K562 (cell line): ENCODE data around the gene GLTP. TPM values are rescaled to one million over a fixed set of nuclear protein-coding genes. Genes with fewer than 3 reads are reported as not detected.

Experiments used
- ATAC-seq: fragments of 200-7000 bp; cut with Tn5 transposase; 3 replicates; pipeline ENCODE4 v1.9.1; 2020; ENCODE audit warnings: moderate library complexity
- BruUV-seq: library from RNA; stranded (reverse); fragments of 400-500 nt; replicated peaks from 2 replicates; lab custom pipeline; 2021; lab: Mats Ljungman, UMichigan
- CTCF ChIA-PET: fragments of 300-600 bp; formaldehyde crosslinking; extraction: SDS; loops from one replicate; lab custom pipeline; 2021; ENCODE audit warnings: low intra/inter-chr PET ratio; lab: Yijun Ruan, JAX
- POLR2A ChIA-PET: fragments of 300-600, 350-650 bp; sonication (Branson Sonifier 250); formaldehyde crosslinking; extraction: SDS; loops from one replicate; lab custom pipeline; 2021; ENCODE audit warnings: antibody characterized with exemption, inconsistent platforms; lab: Yijun Ruan, JAX
- DNase-seq, 4 experiments: peaks; one replicate each; pipeline versions ENCODE4 v3.0.0 to v3.0.0-alpha.2; 2011 to 2018; ENCODE audit warnings: low spot score in 3 of 4, mixed read lengths in 3 of 4; ENCODE audit errors: extremely low read depth in 1 of 4
- FAIRE-seq: peaks from 2 replicates; lab custom pipeline; 2011; peaks lifted over from hg19 to GRCh38; lab: Jason Lieb, UNC
- H2AFZ ChIP-seq: 2 replicates; pipeline ENCODE4 v1.6.0; 2011; ENCODE audit warnings: low read depth, low read length, control low read depth, inconsistent platforms
- H3K27ac ChIP-seq: fragments of 200-600 bp; 3 replicates; pipeline ENCODE4 v1.8.0; 2011; ENCODE audit warnings: low read depth, mild to moderate bottlenecking, control low read depth, inconsistent platforms, low read length, moderate library complexity, mixed read lengths; ENCODE audit errors: extremely low read depth
- H3K27me3 ChIP-seq, 2 experiments: fragments of 300-600 bp in 1 of 2; 2 replicates in 1 of 2; 3 replicates in 1 of 2; pipeline versions ENCODE4 v1.6.0 to v1.8.0; 2011; ENCODE audit warnings: inconsistent platforms in 2 of 2, low read length in 2 of 2, mild to moderate bottlenecking in 1 of 2, mixed read lengths in 1 of 2, moderate library complexity in 1 of 2; ENCODE audit not compliant: control insufficient read depth in 2 of 2, insufficient read depth in 2 of 2
- H3K36me3 ChIP-seq: fragments of 300-600 bp; 3 replicates; pipeline ENCODE4 v1.8.0; 2011; ENCODE audit warnings: mild to moderate bottlenecking, low read length, inconsistent platforms; ENCODE audit not compliant: control insufficient read depth, insufficient read depth
- H3K4me1 ChIP-seq, 2 experiments: fragments of 200-600 bp in 1 of 2; replicated peaks in 1 of 2; 2 replicates in 1 of 2; 3 replicates in 1 of 2; pipeline versions ENCODE4 v1.5.1 to v1.8.0; 2011; ENCODE audit warnings: inconsistent platforms in 2 of 2, low read length in 2 of 2, mild to moderate bottlenecking in 1 of 2, mixed read lengths in 1 of 2, moderate library complexity in 1 of 2; ENCODE audit not compliant: control insufficient read depth in 2 of 2, insufficient read depth in 2 of 2
- H3K4me2 ChIP-seq: 2 replicates; pipeline ENCODE4 v1.6.1; 2011; ENCODE audit warnings: low read length, control low read depth, inconsistent platforms, mixed read lengths; ENCODE audit not compliant: insufficient read depth
- H3K4me3 ChIP-seq: fragments of 200-600 bp; sonication (generic), shearing (Covaris generic); 2 replicates; pipeline ENCODE4 v1.5.1; 2016; ENCODE audit warnings: control low read depth, inconsistent platforms
- H3K79me2 ChIP-seq: fragments of 200-600 bp; 3 replicates; pipeline ENCODE4 v1.8.0; 2011; ENCODE audit warnings: low read length, inconsistent platforms; ENCODE audit not compliant: control insufficient read depth, insufficient read depth
- H3K9ac ChIP-seq, 2 experiments: 2 replicates each; pipeline versions ENCODE4 v1.6.0 to v1.6.1; 2011; ENCODE audit warnings: low read depth in 2 of 2, low read length in 2 of 2, control low read depth in 1 of 2, inconsistent platforms in 1 of 2, mild to moderate bottlenecking in 1 of 2, mixed read lengths in 1 of 2; ENCODE audit not compliant: insufficient read depth in 1 of 2
- H3K9me1 ChIP-seq: one replicate; pipeline ENCODE4 v1.6.0; 2011; ENCODE audit warnings: inconsistent platforms, mild to moderate bottlenecking, low read length, moderate library complexity; ENCODE audit not compliant: control insufficient read depth, insufficient read depth
- H3K9me3 ChIP-seq: replicated peaks from 2 replicates; pipeline ENCODE4 v1.5.1; 2011; ENCODE audit warnings: low read depth, low read length, inconsistent platforms; ENCODE audit not compliant: control insufficient read depth, insufficient read depth
- H4K20me1 ChIP-seq: replicated peaks from 2 replicates; pipeline ENCODE4 v1.6.1; 2011; ENCODE audit warnings: low read length, inconsistent platforms, mixed read lengths; ENCODE audit not compliant: control insufficient read depth, insufficient read depth
- FOXK2 ChIP-seq, 2 experiments: fragments of 450-650 bp; IDR thresholded peaks in 1 of 2; conservative IDR thresholded peaks in 1 of 2; 2 replicates each; pipeline ENCODE4 v1.6.1; 2016; ENCODE audit warnings: low read depth in 2 of 2, mild to moderate bottlenecking in 1 of 2
- SIX5 ChIP-seq, 2 experiments: IDR thresholded peaks; 2 replicates each; pipeline ENCODE4 v1.6.1; 2011; ENCODE audit warnings: low read length in 2 of 2, borderline replicate concordance in 1 of 2, low read depth in 1 of 2, mild to moderate bottlenecking in 1 of 2, moderate library complexity in 1 of 2; ENCODE audit not compliant: insufficient read depth in 1 of 2
- SMC3 ChIP-seq: conservative IDR thresholded peaks from 2 replicates; pipeline ENCODE4 v1.6.1; 2011; ENCODE audit warnings: low read depth, low read length, improper control_type of control experiment; ENCODE audit not compliant: insufficient read depth
- ZNF253 ChIP-seq: fragments of 250-450 bp; sonication (Bioruptor Pico); conservative IDR thresholded peaks from 2 replicates; pipeline ENCODE4 v1.6.1; 2021; ENCODE audit warnings: mild to moderate bottlenecking
- WGBS: fragments of 100-300 bp; shearing (Covaris generic); methylation state at CpG from one replicate; pipeline ENCODE4 v1.1.6; 2016; ENCODE audit warnings: low coverage, mixed read lengths; ENCODE audit not compliant: insufficient coverage; ENCODE audit errors: missing lambda C conversion rate; 5-methylcytosine and 5-hydroxymethylcytosine counted together
- in situ Hi-C: fragments of 300-500 bp; cut with MboI; formaldehyde crosslinking; loops from 4 replicates; pipeline ENCODE4 v1.15.0; 2018; ENCODE audit warnings: inconsistent platforms, mixed read lengths
- intact Hi-C: fragments of 100-400 bp; cut with micrococcal nuclease; formaldehyde crosslinking; loops from 2 replicates; pipeline ENCODE4 v1.14.2; 2022
- polyA plus RNA-seq, 8 experiments: library from polyadenylated mRNA; depleted of rRNA in 4 of 8; stranded (reverse) in 5 of 8; unstranded in 3 of 8; fragments of >200 nt; fragmentation: Nextera tagmentation in 2 of 8; fragmentation: Illumina TruSeq in 1 of 8; extraction: Ambion mirVana in 2 of 8; extraction: Trizol in 1 of 8; gene quantifications; 2 replicates each; pipeline versions ENCODE4 v1.2.1 to v1.2.3, GENCODE V29; 2011 to 2014; ENCODE audit warnings: inconsistent platforms in 1 of 8, missing spikeins in 1 of 8
- total RNA-seq, 7 experiments: library from RNA; depleted of rRNA in 6 of 7; stranded (reverse); fragments of >200 nt in 6 of 7; fragmentation: Illumina TruSeq in 2 of 7; extraction: Trizol in 2 of 7; gene quantifications; 2 replicates each; pipeline versions ENCODE4 v1.2.1 to v1.2.3, GENCODE V29; 2011 to 2021; ENCODE audit warnings: low replicate concordance in 1 of 7
- TF ChIP-seq, protein P1 (sequence below), 2 experiments: fragments of 450-650 bp; IDR thresholded peaks; 2 replicates each; pipeline ENCODE4 v1.6.1; 2016
- TF ChIP-seq, protein P2 (sequence below), 2 experiments: IDR thresholded peaks; 2 replicates each; pipeline ENCODE4 v1.6.1; 2012; ENCODE audit warnings: improper control_type of control experiment in 2 of 2, low read depth in 2 of 2, low read length in 2 of 2, borderline replicate concordance in 1 of 2
- TF ChIP-seq, protein P3 (sequence below): fragments of 450-650 bp; IDR thresholded peaks from 2 replicates; pipeline ENCODE4 v1.6.1; 2018; ENCODE audit not compliant: partially characterized antibody

GLTP gene
- total and polyA plus RNA-seq, 9 of the 15 experiments (the other 6 are each of a cell fraction or from before 2014, with no cell fraction given) = 4.4 to 8.3 (median 6.1) TPM

DNA sequence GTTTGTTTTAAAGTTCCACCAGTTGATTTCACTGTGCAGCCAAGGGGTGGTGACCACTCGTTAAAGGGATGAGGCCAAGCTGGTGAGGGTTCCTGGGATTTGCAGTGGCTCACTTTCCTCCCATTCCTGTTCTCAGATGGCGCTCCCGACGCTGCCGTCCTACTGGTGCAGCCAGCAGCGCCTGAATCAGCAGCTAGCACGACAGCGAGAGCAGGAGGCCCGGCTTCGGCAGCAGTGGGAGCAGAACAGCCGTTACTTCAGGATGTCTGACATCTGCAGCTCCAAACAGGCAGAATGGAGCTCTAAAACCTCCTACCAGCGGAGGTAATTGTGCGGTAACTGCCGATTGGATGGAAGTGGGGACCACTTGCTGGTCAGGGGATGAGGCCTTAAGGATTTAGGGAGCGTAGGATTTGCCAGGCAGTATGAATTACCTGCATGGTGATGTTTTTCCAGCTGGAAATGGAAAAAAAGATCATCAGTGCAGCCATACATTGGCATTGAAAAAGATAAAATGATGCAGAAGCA lies 22.6 kb upstream of the GLTP start (continued):
- TF ChIP-seq SIX5 (IDR thresholded peaks at IDR 0.05; ENCODE audit: borderline replicate concordance in 1 of 2, insufficient read depth in 1 of 2, low read depth in 1 of 2, low read length in 2 of 2) = no peak

DNA sequence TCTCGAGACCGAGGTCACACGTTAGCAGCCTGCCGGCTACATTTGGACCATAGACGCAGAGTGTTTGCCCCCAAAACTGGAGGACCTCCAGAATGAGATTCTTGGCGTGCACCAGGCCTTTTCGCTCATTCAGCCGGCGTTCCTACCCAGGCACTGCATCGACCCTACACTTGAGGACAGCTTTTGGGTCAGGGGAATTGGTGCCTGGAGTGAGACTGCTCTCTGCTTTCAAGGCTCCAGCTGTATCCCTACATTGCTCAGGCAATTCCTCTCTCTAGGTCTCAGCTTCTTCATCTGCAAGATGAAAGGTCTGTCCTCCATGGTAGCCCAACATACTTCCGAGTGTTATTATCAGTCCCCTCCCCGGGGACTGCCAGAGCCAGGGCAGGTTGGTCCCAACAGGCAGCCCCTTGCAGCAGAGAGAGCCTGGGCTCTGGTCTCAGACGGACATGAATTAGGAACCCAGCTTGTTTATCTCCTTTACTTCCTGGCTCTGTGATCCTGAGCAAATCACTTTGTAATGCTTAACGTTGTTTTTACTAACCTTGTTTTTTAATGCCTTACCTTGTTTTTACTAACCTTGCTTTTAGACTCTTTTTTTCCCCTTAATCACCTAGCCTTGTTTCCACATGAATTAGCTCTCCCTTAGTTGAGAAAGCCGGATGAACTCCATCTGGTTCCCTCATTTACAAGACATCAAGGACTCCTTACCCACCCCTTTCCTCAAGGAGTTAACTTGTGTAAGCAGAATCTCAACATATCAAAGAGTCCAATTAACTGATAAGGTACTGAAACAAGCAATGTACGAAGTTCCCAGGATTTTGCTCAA lies 20.6 kb upstream of the GLTP start:
- Histone ChIP-seq H3K9ac (peak overlapping the region; percentile 83 to 98), H3K27ac (peak overlapping the region; percentile 72), H2AFZ (peak overlapping the region; percentile 100), H3K4me1 (peaks cover 4 to 10% of the 10 kb centered on the region in 2 experiments; a peak in 3 of 5 replicates), H3K4me3 (peak overlapping the region; percentile 57), H3K27me3 (0 out of 5 replicates have a peak, but pooled peaks cover 0 to 2% of the 10 kb centered on the region in 2 experiments), H3K9me3 (no peaks in the 10 kb centered on the region), H3K79me2 (peaks cover 22% of the 10 kb centered on the region), H3K9me1 (no peaks in the 10 kb centered on the region), H3K4me2 (peak overlapping the region; percentile 92), H4K20me1 (no peaks in the 10 kb centered on the region), H3K36me3 (peaks cover 33% of the 10 kb centered on the region; the same call in 2 of the 3 replicates)
- no TSS peak for BruUV-seq
- POLR2A ChIA-PET = interaction anchor here (0.6 to 2.0 kb wide), 6 partner anchors 10 to 1399 kb away, joined by 3 to 13 read pairs (median 4); no protein-coding TSS in a partner anchor
- intact Hi-C loops = no loop called here
- in situ Hi-C loops = no loop called here
- FAIRE-seq (no peak), ATAC-seq (peak; percentile 68), DNase-seq (peak; percentile 35 to 56 (median 38))
- WGBS = 3% methylated on average over 16 of the region's 16 CpGs
- CTCF ChIA-PET = interaction anchor here (0.7 kb wide), 1 partner anchor 440 kb away, joined by 3 read pairs; no protein-coding TSS in a partner anchor
- TF ChIP-seq, protein P1, sequence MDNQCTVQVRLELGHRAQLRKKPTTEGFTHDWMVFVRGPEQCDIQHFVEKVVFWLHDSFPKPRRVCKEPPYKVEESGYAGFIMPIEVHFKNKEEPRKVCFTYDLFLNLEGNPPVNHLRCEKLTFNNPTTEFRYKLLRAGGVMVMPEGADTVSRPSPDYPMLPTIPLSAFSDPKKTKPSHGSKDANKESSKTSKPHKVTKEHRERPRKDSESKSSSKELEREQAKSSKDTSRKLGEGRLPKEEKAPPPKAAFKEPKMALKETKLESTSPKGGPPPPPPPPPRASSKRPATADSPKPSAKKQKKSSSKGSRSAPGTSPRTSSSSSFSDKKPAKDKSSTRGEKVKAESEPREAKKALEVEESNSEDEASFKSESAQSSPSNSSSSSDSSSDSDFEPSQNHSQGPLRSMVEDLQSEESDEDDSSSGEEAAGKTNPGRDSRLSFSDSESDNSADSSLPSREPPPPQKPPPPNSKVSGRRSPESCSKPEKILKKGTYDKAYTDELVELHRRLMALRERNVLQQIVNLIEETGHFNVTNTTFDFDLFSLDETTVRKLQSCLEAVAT (IDR thresholded peaks at IDR 0.05) = no peak
- peak; percentile 17 to 22; a peak in 1 of 4 replicates for TF ChIP-seq FOXK2 (conservative IDR thresholded peaks at IDR 0.05 in 1 of 2, IDR thresholded peaks at IDR 0.05 in 1 of 2; ENCODE audit: low read depth in 2 of 2)
- TF ChIP-seq, protein P2, sequence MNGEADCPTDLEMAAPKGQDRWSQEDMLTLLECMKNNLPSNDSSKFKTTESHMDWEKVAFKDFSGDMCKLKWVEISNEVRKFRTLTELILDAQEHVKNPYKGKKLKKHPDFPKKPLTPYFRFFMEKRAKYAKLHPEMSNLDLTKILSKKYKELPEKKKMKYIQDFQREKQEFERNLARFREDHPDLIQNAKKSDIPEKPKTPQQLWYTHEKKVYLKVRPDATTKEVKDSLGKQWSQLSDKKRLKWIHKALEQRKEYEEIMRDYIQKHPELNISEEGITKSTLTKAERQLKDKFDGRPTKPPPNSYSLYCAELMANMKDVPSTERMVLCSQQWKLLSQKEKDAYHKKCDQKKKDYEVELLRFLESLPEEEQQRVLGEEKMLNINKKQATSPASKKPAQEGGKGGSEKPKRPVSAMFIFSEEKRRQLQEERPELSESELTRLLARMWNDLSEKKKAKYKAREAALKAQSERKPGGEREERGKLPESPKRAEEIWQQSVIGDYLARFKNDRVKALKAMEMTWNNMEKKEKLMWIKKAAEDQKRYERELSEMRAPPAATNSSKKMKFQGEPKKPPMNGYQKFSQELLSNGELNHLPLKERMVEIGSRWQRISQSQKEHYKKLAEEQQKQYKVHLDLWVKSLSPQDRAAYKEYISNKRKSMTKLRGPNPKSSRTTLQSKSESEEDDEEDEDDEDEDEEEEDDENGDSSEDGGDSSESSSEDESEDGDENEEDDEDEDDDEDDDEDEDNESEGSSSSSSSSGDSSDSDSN (IDR thresholded peaks at IDR 0.05; ENCODE audit: borderline replicate concordance in 1 of 2, low read depth in 2 of 2, low read length in 2 of 2) = 0 out of 4 replicates have a peak, but pooled peaks of 1 of the 2 experiments have one; percentile 28
- TF ChIP-seq, protein P3, sequence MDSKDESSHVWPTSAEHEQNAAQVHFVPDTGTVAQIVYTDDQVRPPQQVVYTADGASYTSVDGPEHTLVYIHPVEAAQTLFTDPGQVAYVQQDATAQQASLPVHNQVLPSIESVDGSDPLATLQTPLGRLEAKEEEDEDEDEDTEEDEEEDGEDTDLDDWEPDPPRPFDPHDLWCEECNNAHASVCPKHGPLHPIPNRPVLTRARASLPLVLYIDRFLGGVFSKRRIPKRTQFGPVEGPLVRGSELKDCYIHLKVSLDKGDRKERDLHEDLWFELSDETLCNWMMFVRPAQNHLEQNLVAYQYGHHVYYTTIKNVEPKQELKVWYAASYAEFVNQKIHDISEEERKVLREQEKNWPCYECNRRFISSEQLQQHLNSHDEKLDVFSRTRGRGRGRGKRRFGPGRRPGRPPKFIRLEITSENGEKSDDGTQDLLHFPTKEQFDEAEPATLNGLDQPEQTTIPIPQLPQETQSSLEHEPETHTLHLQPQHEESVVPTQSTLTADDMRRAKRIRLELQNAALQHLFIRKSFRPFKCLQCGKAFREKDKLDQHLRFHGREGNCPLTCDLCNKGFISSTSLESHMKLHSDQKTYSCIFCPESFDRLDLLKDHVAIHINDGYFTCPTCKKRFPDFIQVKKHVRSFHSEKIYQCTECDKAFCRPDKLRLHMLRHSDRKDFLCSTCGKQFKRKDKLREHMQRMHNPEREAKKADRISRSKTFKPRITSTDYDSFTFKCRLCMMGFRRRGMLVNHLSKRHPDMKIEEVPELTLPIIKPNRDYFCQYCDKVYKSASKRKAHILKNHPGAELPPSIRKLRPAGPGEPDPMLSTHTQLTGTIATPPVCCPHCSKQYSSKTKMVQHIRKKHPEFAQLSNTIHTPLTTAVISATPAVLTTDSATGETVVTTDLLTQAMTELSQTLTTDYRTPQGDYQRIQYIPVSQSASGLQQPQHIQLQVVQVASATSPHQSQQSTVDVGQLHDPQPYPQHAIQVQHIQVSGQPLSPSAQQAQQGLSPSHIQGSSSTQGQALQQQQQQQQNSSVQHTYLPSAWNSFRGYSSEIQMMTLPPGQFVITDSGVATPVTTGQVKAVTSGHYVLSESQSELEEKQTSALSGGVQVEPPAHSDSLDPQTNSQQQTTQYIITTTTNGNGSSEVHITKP = peak; percentile 15
- TF ChIP-seq SMC3 = no peak
- no peak for TF ChIP-seq ZNF253
